ENCODE results near the gene HDAC1.
"Not testable (repeated sequence)": the region's sequence is repeated elsewhere in the genome, so short reads cannot be mapped to it uniquely, and the experiment has no call there.

Gene HDAC1

DNA sequence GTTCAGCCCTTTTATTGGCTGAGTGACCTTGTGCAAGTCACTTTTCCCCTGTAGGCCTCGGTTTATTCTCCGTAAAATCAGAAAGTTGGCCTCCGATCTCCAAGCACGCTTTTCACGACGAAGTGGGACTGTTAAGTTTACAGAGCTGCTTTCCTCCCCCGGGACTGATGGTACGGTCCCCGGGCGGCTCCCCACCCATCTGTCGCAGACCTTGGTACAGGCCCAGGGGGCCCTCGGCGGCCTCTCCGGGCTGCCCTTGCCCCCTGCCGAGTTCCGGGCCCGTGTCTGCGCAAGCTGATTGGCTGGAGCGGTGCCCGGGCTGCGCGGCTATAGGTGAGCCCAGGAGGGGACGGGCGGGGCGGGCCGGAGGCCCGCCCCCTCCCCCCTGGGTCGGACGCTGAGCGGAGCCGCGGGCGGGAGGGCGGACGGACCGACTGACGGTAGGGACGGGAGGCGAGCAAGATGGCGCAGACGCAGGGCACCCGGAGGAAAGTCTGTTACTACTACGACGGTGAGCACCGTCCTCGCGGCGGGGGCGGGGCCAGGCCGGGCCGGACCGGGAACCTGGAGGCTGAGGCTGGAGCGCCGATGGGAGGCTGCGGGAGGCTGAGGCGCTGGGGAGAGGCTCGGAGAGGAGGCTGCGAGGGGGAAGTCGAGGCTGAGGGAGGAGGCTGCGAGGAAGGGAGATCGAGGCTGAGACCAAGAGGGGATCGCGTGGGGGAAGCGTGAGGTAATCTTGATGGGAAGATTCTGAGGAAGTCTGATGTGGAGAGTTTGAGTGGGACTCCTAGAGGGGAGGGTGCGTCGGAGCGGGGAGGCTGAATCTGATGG, at the start of gene HDAC1:
TSS of gene HDAC1 (plus strand) at position 376 of the 831 bp plus-strand sequence. CDS start at position 463, 87 bp downstream.
- DNase-seq: peak; percentile 98

DNA sequence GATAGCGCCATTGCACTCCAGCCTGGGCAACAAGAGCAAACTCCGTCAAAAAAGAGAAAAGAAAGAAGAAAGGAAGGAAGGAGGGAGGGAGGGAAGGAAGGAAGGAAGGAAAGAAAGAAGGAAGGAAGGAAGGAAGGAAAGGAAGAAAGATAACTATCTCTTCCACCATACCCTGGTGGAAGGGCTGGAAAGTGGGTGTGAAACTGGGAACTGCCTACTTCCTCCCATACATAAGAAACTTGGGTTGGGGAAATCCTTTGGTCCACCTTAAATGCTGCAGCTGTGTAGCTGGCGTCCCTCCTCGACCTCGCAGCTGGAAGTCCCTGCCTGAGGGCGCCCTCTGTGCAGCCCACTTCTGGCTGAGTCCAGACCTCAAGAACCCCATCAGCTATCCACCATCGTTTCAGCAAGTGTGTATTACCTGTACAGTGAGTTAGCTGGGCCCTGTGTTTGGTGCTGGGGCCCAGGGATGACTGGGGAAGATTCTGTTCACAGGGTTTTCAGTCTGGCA, 49.5 kb upstream of the HDAC1 start:
- no peak for DNase-seq

DNA sequence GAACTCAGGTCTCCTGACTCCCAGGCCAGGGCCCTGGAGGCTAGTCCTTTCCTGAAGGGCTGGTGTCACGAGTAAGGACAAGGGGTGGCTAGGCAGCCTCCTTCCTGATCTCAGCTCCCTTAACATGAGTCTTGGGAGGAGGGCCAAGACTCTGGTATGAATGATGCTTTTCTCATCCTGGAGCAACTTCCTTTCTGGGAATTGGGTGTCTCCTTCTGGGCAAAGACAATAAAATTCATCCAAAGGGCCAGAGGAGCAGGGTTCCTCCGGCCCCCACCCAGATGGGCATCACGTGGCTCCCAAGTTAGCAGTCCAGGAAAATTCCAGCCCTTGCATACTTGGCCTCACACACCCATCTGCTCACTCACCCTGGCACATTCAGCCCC, 45.0 kb upstream of the HDAC1 start, which contains the start of gene FAM167B:
TSS of gene FAM167B (plus strand) at position 335 of the 386 bp plus-strand sequence. CDS start 200 bp downstream, outside the sequence.
- DNase-seq: no peak

DNA sequence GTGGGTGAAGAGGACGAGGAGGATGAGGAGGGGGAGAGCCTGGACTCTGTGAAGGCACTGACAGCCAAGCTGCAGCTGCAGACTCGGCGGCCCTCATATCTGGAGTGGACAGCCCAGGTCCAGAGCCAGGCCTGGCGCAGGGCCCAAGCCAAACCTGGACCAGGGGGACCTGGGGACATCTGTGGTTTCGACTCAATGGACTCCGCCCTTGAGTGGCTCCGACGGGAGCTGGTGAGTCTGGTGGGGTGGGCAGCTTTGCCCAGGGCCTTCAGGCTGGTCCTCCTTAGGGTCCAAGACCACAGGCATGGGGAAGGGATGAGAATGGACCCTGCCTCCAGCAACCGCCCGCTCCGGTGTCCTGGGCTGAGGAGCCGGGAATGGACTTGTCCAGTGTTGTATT, 44.4 kb upstream of the HDAC1 start:
- no peak for DNase-seq

DNA sequence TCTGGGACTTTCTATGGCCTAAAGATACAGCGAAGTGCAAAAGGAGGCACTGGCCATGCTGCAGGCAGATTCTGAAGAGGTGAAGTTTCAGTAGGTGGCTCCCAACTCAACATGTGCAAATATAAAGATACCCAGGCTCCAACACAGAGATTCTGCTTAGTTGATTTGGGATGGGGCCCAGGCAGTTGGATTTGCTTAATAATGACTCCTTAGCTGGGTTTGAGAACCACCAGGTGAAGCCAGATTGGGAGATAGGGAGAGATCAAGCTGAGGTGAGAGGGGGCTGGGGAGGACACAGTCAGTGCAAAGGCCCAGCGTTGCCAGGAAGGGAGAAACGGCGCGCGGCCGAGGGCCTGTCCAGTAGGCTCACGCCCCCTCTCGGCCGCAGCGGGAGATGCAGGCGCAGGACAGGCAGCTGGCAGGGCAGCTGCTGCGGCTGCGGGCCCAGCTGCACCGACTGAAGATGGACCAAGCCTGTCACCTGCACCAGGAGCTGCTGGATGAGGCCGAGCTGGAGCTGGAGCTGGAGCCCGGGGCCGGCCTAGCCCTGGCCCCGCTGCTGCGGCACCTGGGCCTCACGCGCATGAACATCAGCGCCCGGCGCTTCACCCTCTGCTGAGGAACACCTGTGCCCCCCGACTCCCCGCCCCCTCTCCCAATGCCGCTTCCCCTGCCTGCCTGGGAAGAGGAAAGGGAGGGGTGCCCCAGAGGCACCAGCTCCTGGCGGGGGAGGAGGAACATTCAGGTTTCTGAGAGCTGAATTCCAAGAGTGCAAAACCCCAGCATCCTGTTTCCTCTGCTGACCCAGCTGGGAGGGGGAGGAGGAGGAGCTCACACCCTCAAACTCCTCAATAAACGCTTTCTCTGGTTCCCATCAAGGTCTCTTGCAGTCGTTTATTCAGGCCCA, 43.6 kb upstream of the HDAC1 start:
- peak; percentile 73 for DNase-seq

DNA sequence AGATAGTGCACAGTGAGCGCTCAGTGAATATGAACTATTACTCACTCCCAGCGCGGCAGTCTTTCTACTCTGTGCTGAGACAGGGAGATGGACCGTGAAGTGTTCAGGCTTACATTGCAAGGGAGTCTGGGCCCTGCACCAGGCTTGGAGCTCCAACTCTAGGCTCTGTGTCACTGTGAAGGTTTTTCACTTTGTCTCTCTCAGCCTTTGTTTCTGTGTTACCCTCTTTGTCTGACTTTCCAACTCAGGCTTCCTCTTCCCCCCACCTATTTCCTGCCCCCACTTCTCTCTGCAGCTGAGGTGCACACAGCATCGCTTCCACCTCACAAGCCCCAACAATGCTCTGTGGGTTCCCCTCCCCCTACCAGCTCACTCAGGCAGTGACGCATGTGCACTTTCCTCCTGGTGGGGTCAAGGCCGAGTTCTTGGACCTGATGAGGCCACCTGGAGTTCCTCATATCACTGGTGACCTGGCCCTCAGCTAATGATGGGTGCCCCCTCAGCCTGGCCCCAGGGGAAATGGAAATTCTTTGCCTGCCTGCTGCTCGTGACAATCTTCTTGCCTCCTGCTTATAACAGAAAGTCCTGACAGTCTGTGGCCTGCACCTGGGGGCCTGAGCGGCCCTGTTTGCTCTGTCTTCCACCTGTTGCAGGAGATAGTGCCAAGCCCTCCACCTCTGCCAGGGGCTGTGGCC, 41.9 kb upstream of the HDAC1 start:
- DNase-seq: no peak

DNA sequence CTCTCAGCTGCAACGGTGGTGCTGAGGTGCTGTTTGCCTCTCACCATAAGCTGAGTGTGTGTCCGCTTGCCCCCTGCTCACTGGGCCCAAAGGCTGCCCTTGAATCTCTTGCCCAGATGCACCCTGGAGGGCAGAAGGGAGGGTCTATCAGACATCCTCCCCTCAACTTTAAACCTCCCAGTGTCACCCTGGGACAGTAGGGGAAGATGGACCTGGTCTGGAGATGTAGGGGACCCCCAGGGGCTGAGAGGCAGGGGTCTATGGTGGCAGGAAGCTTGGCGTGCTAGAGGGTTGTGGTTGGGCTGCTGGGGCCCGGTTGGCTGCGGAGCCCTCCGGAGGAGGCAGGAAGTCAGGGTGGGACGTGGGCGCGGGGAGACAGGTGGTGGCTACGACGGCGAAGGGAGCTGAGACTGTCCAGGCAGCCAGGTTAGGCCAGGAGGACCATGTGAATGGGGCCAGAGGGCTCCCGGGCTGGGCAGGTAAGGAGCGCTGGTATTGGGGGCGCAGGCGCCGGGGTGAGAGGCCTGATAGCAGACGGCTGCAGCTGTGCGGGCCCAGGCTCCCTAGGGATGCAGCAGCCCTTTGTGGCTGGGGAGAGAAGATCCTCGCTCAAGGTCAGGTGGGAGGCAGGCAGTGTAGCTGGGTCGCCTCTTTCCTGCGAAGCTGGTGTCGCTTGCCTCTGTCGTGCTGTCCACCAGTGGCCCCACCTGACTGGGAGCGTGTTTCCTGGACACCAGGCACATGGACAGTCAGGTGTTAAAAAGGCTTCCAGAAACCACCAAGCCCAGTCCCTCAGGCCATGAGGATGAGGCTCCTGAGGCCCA, 40.8 kb upstream of the HDAC1 start, which contains the start of gene LCK:
TSS of gene LCK (plus strand) at position 373 of the 824 bp plus-strand sequence. CDS start 23,065 bp downstream, outside the sequence.
- no peak for DNase-seq

DNA sequence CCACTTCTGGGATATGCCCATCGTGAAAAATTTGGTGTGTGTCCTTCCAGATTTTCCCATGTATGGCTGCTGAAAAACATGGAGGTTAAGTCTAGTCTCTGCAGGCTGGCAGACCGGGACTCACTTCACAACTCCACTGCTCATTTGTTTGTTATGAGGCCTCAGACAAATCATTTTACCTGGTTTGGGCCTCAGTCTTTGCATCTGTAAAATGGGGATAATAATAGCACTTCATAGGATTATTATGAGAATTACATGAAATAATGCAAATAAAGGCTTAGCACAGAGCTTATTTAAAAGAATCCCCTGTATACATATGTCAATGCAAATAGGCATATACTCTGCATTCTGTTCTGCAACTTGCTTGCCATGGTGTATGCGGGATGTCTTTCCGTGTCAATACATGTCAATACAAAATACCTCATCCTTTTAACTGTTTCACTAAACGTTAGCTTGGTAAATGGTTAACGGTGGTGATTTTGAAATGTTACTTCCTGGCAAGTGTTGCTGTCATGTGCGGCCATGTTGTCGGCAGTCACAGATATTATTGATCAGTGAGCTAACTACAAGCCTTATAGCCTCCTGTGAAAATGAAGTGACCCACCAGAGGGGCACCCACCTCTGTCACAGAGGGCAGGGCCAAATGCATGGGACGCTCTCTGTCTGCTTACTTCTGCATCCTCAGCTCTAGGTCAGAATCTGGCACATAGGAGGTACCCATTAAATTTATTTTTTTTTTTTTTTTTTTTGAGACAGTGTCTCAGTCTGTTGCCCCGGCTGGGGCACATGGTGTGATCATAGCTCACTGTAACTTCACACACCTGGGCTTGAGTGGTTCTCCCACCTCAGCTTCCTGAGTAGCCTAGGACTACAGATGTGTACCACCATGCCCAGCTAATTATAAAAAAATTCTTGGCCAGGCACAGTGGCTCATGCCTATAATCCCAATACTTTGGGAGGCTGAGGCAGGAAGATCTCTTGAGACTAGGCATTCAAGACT, 36.5 kb upstream of the HDAC1 start:
- no peak for DNase-seq

DNA sequence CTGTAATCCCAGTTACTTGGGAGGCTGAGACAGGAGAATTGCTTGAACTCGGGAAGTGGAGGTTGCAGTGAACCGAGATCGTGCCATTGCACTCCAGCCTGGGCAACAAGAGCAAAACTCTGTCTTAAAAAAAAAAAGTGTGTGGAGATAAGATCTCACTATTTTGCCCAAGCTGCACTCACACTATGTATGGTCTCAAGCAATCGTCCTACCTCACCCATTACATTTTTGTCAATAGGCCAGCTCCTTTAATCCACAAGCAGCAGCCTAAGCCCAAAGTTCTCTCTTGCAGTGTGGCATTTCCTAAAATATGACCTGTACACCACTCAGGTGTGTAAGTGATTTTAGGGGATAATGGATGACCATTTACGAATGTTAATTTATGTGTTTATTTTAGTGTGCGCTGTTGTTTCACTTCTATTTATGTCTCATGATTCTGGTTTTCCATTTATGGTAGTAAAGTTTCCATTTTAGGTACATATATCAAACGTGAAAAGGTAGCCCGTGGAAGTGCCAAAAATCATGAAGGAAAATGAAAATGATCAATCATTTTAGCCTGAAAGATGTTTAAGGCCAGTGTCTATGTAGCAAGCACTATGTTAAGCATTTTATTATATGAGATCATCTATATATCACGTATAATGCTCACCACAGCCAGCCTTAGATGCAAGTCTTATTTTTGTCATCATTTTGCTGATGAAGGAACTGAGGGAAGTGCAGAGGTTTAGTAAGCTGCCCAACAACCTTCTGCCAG, 35.2 kb upstream of the HDAC1 start:
- DNase-seq: no peak

DNA sequence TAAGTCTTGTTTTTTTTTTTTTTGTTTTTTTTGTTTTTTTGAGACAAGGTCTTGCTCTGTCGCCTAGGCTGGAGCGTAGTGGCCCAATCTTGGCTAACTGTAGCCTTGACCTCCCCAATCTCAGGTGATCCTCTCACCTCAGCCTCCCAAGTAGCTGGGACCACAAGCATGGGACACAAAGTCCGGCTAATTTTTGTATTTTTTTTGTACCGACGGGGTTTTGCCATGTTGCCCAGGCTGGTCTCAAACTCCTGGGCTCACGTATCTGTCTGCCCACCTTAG, 34.7 kb upstream of the HDAC1 start:
- no peak for DNase-seq

DNA sequence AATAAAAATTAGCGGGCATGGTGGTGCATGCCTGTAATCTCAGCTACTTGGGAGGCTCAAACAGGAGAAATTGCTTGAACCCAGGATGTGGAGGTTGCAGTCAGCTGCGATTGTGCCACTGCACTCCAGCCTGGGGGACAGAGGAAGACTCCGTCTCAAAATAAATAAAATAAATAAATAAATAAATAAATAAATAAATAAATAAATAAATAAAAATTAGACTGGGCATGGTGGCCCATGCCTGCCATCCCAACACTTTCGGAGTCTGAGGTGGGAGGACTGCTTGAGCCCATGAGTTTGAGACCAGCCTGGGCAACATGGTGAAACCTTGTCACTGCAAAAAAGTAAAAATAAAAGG, 28.7 kb upstream of the HDAC1 start:
- DNase-seq: not testable (repeated sequence)

DNA sequence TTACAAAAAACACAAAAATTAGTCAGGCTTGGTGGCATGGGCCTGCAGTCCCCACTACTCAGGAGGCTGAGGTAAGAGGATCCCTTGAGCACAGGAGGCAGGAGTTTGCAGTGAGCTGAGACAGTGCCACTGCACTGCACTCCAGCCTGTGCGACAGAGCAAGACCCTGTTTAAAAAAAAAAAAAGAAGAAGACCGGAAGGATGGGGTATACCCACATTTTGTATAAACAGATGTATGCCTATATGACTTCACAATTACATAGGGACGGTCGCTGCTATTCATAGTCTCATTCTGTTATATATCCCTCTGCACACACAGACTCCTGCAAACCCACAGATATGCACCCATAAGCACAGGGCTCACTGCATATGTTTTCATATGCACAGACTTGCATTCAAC, 28.1 kb upstream of the HDAC1 start:
- no peak for DNase-seq

DNA sequence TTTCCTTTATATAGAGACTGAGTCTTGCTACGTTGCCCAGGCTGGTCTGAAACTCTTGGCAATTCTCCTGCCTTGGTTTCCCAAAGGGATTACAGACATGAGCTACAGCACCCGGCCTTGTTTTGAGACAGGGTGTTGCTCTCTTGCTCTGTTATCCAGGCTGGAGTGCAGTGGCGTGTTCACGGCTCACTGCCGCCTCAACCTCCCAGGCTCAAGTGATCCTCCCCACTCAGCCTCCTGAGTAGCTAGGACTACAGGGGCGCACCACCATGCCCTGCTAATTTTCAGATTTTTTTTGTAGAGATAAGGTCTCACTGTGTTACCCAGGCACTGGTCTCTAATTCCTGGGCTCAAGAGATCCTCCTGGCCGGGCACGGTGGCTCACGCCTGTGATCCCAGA, 26.0 kb upstream of the HDAC1 start:
- no peak for DNase-seq

DNA sequence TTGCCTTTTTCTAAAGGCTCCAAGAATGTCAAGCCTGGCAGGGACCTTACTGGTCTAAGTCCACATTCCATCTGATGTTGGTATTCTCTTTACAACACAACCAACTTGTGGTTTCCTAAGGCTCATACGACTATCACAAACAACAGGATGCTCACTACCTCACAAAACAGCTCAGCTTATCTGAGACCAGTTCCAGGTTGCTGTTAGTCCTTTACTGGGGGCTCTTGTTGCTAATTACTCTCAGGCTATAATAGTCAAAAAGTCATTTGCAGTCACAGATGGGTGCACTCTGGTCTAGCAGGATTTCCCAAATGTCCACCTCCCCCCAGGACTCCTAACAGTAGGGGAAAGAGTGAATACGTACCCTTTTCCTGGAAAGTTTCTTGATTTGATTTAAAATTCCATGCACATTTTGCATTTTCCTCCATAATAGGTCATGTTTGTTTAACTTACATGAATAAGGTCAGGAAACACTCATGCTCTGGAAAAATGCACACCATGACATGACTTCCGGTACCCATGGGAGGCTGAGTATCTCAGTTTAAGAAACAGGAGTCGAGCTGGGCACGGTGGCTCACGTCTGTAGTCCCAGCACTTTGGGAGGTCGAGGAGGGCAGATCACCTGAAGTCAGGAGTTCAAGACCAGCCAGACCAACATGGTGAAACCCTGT, 24.8 kb upstream of the HDAC1 start:
- no peak for DNase-seq

DNA sequence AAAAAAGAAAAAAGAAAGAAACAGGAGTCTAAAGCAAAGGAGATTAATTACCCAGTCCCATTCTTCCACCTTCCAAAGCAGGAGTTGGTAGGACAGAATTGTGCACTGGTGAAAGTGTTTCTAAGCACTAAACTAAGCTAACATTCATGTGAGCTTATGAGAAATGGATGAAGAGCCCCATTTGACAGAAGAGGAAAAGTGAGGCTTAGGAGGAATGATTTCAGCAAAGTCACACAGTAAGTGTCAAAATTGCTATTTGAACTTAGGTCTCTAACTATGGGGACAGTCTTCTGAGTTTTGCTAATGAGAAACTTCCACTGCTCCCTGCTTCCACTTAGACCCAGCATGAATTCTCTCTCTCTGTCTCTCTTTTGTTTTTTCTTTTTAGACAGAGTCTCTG, 22.1 kb upstream of the HDAC1 start:
- no peak for DNase-seq

DNA sequence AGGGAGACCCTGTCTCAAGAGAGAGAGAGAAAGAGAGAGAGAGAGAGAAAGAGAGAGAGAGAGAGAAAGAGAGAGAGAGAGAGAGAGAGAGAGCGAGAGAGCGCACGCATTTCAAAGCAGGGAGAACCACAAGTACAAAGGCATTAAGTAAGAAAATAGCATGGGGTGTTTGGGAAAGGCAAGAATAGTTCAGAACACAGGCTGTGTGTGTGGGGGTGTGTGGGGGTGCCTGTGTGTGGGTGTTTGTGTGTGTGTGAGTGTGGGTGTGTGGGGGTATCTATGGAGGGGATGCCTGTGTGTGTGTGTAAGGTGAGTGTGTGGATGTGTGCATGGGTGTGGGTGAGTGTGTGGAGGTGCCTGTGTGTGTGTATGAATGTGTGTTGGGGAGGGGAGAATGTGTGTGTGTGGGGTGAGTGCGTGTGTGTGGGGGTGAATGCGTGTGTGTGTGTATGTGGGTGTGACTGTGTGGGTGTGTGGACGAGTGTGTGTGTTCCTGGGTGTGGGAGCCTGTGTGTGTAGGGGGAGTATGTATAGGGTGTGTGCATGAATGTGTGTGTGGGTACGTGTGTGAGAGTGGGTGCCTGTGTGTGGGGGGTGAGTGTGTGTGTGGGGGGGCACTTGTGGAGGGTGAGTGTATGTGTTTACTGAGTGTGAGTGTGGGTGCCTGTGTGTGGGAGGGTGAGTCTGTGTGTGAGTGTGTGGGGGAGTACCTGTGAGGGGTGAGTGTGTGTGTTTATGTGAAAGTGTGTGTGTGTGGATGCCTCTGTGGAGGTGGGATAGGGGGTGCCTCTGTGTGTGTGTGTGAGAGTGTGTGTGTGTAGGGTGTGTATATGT, 19.1 kb upstream of the HDAC1 start:
- DNase-seq: no peak

DNA sequence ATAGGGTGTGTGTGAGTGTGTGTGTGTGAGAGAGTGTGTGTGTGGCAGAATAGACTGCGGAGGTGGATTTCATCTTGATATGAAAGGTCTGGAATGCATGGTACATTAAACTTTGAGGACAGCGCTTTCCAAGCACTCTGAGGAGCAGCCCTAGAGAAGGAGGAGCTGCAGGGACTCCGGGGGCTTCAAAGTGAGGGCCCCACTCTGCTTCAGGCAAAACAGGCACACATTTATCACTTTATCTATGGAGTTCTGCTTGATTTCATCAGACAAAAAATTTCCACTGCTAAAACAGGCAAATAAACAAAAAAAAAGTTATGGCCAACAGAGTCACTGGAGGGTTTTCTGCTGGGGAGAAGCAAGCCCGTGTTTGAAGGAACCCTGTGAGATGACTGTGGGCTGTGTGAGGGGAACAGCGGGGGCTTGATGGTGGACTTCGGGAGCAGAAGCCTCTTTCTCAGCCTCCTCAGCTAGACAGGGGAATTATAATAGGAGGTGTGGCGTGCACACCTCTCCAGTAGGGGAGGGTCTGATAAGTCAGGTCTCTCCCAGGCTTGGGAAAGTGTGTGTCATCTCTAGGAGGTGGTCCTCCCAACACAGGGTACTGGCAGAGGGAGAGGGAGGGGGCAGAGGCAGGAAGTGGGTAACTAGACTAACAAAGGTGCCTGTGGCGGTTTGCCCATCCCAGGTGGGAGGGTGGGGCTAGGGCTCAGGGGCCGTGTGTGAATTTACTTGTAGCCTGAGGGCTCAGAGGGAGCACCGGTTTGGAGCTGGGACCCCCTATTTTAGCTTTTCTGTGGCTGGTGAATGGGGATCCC, 18.3 kb upstream of the HDAC1 start:
- no peak for DNase-seq
